SK-N-SH treated with all-trans-retinoic acid at 6 μM for 48 hours (cell line): Measurements from ENCODE around the gene PIWIL1.

Experiments
- ATAC-seq: fragments of 200-7000 bp; cut with Tn5 transposase; 3 replicates; pipeline ENCODE4 v1.9.1; 2020; ENCODE audit warnings: mild to moderate bottlenecking, moderate library complexity
- ARNTL ChIP-seq: fragments of 450-650 bp; formaldehyde crosslinking; IDR thresholded peaks from 2 replicates; pipeline ENCODE4 v1.5.0; 2020; ENCODE audit warnings: low read depth, mild to moderate bottlenecking, moderate library complexity, borderline replicate concordance
- ESRRG ChIP-seq: fragments of 250-450 bp; sonication (Bioruptor Pico); IDR thresholded peaks from 2 replicates; pipeline ENCODE4 v1.6.1; 2021; ENCODE audit warnings: mild to moderate bottlenecking
- GLIS3 ChIP-seq: fragments of 250-450 bp; sonication (Bioruptor Pico); IDR thresholded peaks from 2 replicates; pipeline ENCODE4 v1.5.0; 2020; ENCODE audit warnings: mild to moderate bottlenecking, moderate library complexity
- RARB ChIP-seq: fragments of 250-450 bp; sonication (Bioruptor Pico); IDR thresholded peaks from 2 replicates; pipeline ENCODE4 v1.8.0; 2021; ENCODE audit warnings: mild to moderate bottlenecking, moderate library complexity
- TCF4 ChIP-seq: fragments of 250-450 bp; sonication (Bioruptor Pico); IDR thresholded peaks from 2 replicates; pipeline ENCODE4 v1.8.0; 2021; ENCODE audit warnings: mild to moderate bottlenecking, moderate library complexity, borderline replicate concordance
- TOX ChIP-seq: fragments of 250-450 bp; sonication (Bioruptor Pico); IDR thresholded peaks from 2 replicates; pipeline ENCODE4 v1.8.0; 2021; ENCODE audit warnings: mild to moderate bottlenecking, moderate library complexity, borderline replicate concordance
- ZFP30 ChIP-seq: fragments of 450-650 bp; formaldehyde crosslinking; IDR thresholded peaks from 2 replicates; pipeline ENCODE4 v1.5.0; 2022; ENCODE audit warnings: mild to moderate bottlenecking, moderate library complexity
- ZNF8 ChIP-seq: fragments of 450-650 bp; formaldehyde crosslinking; IDR thresholded peaks from 2 replicates; pipeline ENCODE4 v1.5.0; 2020; ENCODE audit warnings: mild to moderate bottlenecking, moderate library complexity
- TF ChIP-seq, protein P1 (sequence below): fragments of 250-450 bp; sonication (Bioruptor Pico); IDR thresholded peaks from 2 replicates; pipeline ENCODE4 v1.8.0; 2021; ENCODE audit warnings: low read depth, mild to moderate bottlenecking, moderate library complexity, borderline replicate concordance
- TF ChIP-seq, protein P2 (sequence below): fragments of 250-450 bp; sonication (Bioruptor Pico); IDR thresholded peaks from 2 replicates; pipeline ENCODE4 v1.5.0; 2020; ENCODE audit warnings: mild to moderate bottlenecking, moderate library complexity
- TF ChIP-seq, protein P3 (sequence below): fragments of 250-450 bp; sonication (Bioruptor Pico); IDR thresholded peaks from 2 replicates; pipeline ENCODE4 v1.8.0; 2020; ENCODE audit warnings: mild to moderate bottlenecking, moderate library complexity, borderline replicate concordance

The PIWIL1 gene

DNA sequence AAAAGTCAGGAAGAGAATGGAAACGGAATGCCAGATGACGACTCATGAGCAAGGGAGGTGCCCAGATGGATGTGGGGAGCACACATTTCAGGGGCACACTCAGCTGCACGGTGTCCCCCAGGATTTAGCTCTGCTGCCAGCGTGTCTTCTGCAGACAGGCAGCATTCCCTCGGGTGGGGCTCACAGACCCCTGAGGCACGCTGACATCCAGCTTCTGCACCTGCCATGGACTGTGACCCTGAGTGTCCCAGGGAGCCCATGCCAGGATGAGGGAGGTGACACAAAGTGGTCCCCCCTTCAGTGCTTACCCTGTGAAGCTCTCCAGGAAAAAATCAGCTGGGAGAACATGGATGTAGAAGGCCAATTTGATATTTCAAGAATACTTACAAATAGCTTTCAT lies 84.2 kb downstream of the PIWIL1 start:
- TF ChIP-seq, protein P1, sequence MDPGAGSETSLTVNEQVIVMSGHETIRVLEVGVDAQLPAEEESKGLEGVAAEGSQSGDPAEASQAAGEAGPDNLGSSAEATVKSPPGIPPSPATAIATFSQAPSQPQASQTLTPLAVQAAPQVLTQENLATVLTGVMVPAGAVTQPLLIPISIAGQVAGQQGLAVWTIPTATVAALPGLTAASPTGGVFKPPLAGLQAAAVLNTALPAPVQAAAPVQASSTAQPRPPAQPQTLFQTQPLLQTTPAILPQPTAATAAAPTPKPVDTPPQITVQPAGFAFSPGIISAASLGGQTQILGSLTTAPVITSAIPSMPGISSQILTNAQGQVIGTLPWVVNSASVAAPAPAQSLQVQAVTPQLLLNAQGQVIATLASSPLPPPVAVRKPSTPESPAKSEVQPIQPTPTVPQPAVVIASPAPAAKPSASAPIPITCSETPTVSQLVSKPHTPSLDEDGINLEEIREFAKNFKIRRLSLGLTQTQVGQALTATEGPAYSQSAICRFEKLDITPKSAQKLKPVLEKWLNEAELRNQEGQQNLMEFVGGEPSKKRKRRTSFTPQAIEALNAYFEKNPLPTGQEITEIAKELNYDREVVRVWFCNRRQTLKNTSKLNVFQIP, result no peak
- TF ChIP-seq ARNTL (CRISPR knock-in tag) (no peak), ESRRG (no peak), GLIS3 (CRISPR knock-in tag) (no peak), ZNF8 (CRISPR knock-in tag) (no peak), RARB (CRISPR knock-in tag) (no peak), TOX (CRISPR knock-in tag) (no peak), ZFP30 (CRISPR knock-in tag) (no peak), TCF4 (CRISPR knock-in tag) (no peak)
- TF ChIP-seq, protein P2, sequence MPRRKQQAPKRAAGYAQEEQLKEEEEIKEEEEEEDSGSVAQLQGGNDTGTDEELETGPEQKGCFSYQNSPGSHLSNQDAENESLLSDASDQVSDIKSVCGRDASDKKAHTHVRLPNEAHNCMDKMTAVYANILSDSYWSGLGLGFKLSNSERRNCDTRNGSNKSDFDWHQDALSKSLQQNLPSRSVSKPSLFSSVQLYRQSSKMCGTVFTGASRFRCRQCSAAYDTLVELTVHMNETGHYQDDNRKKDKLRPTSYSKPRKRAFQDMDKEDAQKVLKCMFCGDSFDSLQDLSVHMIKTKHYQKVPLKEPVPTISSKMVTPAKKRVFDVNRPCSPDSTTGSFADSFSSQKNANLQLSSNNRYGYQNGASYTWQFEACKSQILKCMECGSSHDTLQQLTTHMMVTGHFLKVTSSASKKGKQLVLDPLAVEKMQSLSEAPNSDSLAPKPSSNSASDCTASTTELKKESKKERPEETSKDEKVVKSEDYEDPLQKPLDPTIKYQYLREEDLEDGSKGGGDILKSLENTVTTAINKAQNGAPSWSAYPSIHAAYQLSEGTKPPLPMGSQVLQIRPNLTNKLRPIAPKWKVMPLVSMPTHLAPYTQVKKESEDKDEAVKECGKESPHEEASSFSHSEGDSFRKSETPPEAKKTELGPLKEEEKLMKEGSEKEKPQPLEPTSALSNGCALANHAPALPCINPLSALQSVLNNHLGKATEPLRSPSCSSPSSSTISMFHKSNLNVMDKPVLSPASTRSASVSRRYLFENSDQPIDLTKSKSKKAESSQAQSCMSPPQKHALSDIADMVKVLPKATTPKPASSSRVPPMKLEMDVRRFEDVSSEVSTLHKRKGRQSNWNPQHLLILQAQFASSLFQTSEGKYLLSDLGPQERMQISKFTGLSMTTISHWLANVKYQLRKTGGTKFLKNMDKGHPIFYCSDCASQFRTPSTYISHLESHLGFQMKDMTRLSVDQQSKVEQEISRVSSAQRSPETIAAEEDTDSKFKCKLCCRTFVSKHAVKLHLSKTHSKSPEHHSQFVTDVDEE (CRISPR knock-in tag), result no peak
- TF ChIP-seq, protein P3, sequence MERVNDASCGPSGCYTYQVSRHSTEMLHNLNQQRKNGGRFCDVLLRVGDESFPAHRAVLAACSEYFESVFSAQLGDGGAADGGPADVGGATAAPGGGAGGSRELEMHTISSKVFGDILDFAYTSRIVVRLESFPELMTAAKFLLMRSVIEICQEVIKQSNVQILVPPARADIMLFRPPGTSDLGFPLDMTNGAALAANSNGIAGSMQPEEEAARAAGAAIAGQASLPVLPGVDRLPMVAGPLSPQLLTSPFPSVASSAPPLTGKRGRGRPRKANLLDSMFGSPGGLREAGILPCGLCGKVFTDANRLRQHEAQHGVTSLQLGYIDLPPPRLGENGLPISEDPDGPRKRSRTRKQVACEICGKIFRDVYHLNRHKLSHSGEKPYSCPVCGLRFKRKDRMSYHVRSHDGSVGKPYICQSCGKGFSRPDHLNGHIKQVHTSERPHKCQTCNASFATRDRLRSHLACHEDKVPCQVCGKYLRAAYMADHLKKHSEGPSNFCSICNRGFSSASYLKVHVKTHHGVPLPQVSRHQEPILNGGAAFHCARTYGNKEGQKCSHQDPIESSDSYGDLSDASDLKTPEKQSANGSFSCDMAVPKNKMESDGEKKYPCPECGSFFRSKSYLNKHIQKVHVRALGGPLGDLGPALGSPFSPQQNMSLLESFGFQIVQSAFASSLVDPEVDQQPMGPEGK, result no peak
- TF ChIP-seq, all 23 proteins: peak for 0
- ATAC-seq, result no peak
